H9 (cell line): ENCODE data around the gene GTF2H3. TPM values are rescaled to one million over a fixed set of nuclear protein-coding genes. Genes with fewer than 3 reads are reported as not detected.

Source experiments
- DNase-seq: peaks from one replicate; pipeline ENCODE4 v3.0.0-alpha.2; 2017
- H2AFZ ChIP-seq: one replicate; pipeline ENCODE4 v1.6.1; 2013; ENCODE audit warnings: mild to moderate bottlenecking, low read length, control low read depth, moderate library complexity
- H2AK5ac ChIP-seq: 2 replicates; pipeline ENCODE4 v1.6.1; 2013; ENCODE audit warnings: low read length, control low read depth, mixed read lengths; ENCODE audit not compliant: insufficient read length
- H2BK120ac ChIP-seq: one replicate; pipeline ENCODE4 v1.6.1; 2013; ENCODE audit warnings: low read depth, mild to moderate bottlenecking, low read length, control low read depth, inconsistent platforms; ENCODE audit not compliant: poor library complexity, severe bottlenecking
- H2BK12ac ChIP-seq: 2 replicates; pipeline ENCODE4 v1.6.1; 2013; ENCODE audit warnings: low read length, control low read depth, mixed read lengths, low read depth; ENCODE audit not compliant: insufficient read length
- H2BK15ac ChIP-seq: 2 replicates; pipeline ENCODE4 v1.6.1; 2013; ENCODE audit warnings: low read depth, low read length, control low read depth
- H2BK20ac ChIP-seq: one replicate; pipeline ENCODE4 v1.6.1; 2013; ENCODE audit warnings: low read depth, mild to moderate bottlenecking, low read length, control low read depth, inconsistent platforms; ENCODE audit not compliant: poor library complexity, severe bottlenecking
- H2BK5ac ChIP-seq: 2 replicates; pipeline ENCODE4 v1.6.1; 2013; ENCODE audit warnings: low read length, control low read depth, mixed read lengths; ENCODE audit not compliant: insufficient read length
- H3K14ac ChIP-seq: 2 replicates; pipeline ENCODE4 v1.6.1; 2013; ENCODE audit warnings: low read length, control low read depth; ENCODE audit not compliant: insufficient read depth
- H3K18ac ChIP-seq: 2 replicates; pipeline ENCODE4 v1.6.1; 2013; ENCODE audit warnings: low read depth, mild to moderate bottlenecking, mixed read lengths, low read length, control low read depth; ENCODE audit not compliant: insufficient read length
- H3K23ac ChIP-seq: 2 replicates; pipeline ENCODE4 v1.6.1; 2013; ENCODE audit warnings: low read length, control low read depth, mixed read lengths, low read depth; ENCODE audit not compliant: insufficient read length
- H3K23me2 ChIP-seq: 2 replicates; pipeline ENCODE4 v1.6.1; 2013; ENCODE audit warnings: low read depth, mild to moderate bottlenecking, mixed read lengths, low read length, control low read depth; ENCODE audit not compliant: insufficient read length, poor library complexity, severe bottlenecking
- H3K27ac ChIP-seq: 2 replicates; pipeline ENCODE4 v1.5.1; 2013; ENCODE audit warnings: low read length, control low read depth, mixed read lengths, low read depth; ENCODE audit not compliant: insufficient read length
- H3K27me3 ChIP-seq: 2 replicates; pipeline ENCODE4 v1.6.1; 2013; ENCODE audit warnings: low read length, control low read depth, inconsistent platforms; ENCODE audit not compliant: insufficient read depth
- H3K4ac ChIP-seq: 2 replicates; pipeline ENCODE4 v1.6.1; 2013; ENCODE audit warnings: low read depth, mild to moderate bottlenecking, control low read depth, inconsistent platforms, low read length, moderate library complexity
- H3K4me1 ChIP-seq: 2 replicates; pipeline ENCODE4 v1.6.1; 2013; ENCODE audit warnings: low read length, control low read depth, inconsistent platforms; ENCODE audit not compliant: insufficient read depth
- H3K4me2 ChIP-seq: 2 replicates; pipeline ENCODE4 v1.6.1; 2013; ENCODE audit warnings: low read length, control low read depth, mixed read lengths; ENCODE audit not compliant: insufficient read length, insufficient read depth
- H3K56ac ChIP-seq: 2 replicates; pipeline ENCODE4 v1.6.1; 2013; ENCODE audit warnings: low read depth, mild to moderate bottlenecking, mixed read lengths, low read length, control low read depth; ENCODE audit not compliant: insufficient read length
- H3K79me1 ChIP-seq: 2 replicates; pipeline ENCODE4 v1.6.1; 2013; ENCODE audit warnings: low read depth, mild to moderate bottlenecking, moderate library complexity, low read length, control low read depth, inconsistent platforms; ENCODE audit not compliant: insufficient read depth, poor library complexity, severe bottlenecking
- H3K79me2 ChIP-seq: 2 replicates; pipeline ENCODE4 v1.6.1; 2013; ENCODE audit warnings: low read length, control low read depth, inconsistent platforms; ENCODE audit not compliant: insufficient read depth
- H3K9ac ChIP-seq: 2 replicates; pipeline ENCODE4 v1.6.1; 2013; ENCODE audit warnings: low read length, control low read depth, mixed read lengths; ENCODE audit not compliant: insufficient read length; ENCODE audit errors: extremely low read depth
- H3K9me3 ChIP-seq: one replicate; pipeline ENCODE4 v1.6.1; 2013; ENCODE audit warnings: low read depth, low read length, inconsistent platforms; ENCODE audit not compliant: control insufficient read depth
- H3T11ph ChIP-seq: one replicate; pipeline ENCODE4 v1.6.1; 2013; ENCODE audit warnings: mild to moderate bottlenecking, low read length, control low read depth, inconsistent platforms
- H4K20me1 ChIP-seq: one replicate; pipeline ENCODE4 v1.6.1; 2013; ENCODE audit not compliant: control insufficient read depth, insufficient read length, insufficient read depth
- H4K5ac ChIP-seq: 2 replicates; pipeline ENCODE4 v1.6.1; 2013; ENCODE audit warnings: low read depth, mild to moderate bottlenecking, mixed read lengths, low read length, control low read depth; ENCODE audit not compliant: insufficient read length
- H4K8ac ChIP-seq: replicated peaks from 2 replicates; pipeline ENCODE4 v1.6.1; 2013; ENCODE audit warnings: low read length, control low read depth, mixed read lengths, low read depth; ENCODE audit not compliant: insufficient read length
- H4K91ac ChIP-seq: 2 replicates; pipeline ENCODE4 v1.6.1; 2013; ENCODE audit warnings: low read depth, mild to moderate bottlenecking, moderate library complexity, mixed read lengths, low read length, control low read depth; ENCODE audit not compliant: insufficient read length
- H3K27ac Mint-ChIP-seq, 3 experiments: 2 replicates in 2 of 3; 3 replicates in 1 of 3; pipeline ENCODE4 v1.8.0; 2020 to 2021; ENCODE audit warnings: mixed read lengths in 3 of 3, mild to moderate bottlenecking in 1 of 3, moderate library complexity in 1 of 3
- H3K27me3 Mint-ChIP-seq: 2 replicates; pipeline ENCODE4 v1.8.0; 2021; ENCODE audit warnings: low read depth, mild to moderate bottlenecking, moderate library complexity, mixed read lengths
- H3K36me3 Mint-ChIP-seq, 3 experiments: 2 replicates in 2 of 3; 3 replicates in 1 of 3; pipeline ENCODE4 v1.8.0; 2020 to 2021; ENCODE audit warnings: low read depth in 3 of 3, mixed read lengths in 3 of 3; ENCODE audit not compliant: insufficient read depth in 1 of 3
- H3K4me1 Mint-ChIP-seq, 2 experiments: 2 replicates each; pipeline ENCODE4 v1.8.0; 2020; ENCODE audit warnings: mixed read lengths in 2 of 2
- H3K4me3 Mint-ChIP-seq, 2 experiments: 2 replicates in 1 of 2; 3 replicates in 1 of 2; pipeline ENCODE4 v1.8.0; 2020 to 2021; ENCODE audit warnings: mild to moderate bottlenecking in 2 of 2, mixed read lengths in 2 of 2, moderate library complexity in 1 of 2
- H3K9me3 Mint-ChIP-seq, 2 experiments: 2 replicates in 1 of 2; 3 replicates in 1 of 2; pipeline ENCODE4 v1.8.0; 2020; ENCODE audit warnings: mild to moderate bottlenecking in 2 of 2, mixed read lengths in 2 of 2, moderate library complexity in 1 of 2
- CTCF ChIP-seq: fragments of 200-600 bp; sonication (generic); conservative IDR thresholded peaks from 3 replicates; pipeline ENCODE4 v1.8.0; 2021; ENCODE audit warnings: antibody characterized with exemption, mild to moderate bottlenecking
- WGBS: extraction: QIAGEN DNeasy Blood & Tissue Kit; methylation state at CpG from one replicate; pipeline ENCODE4 v1.1.7; 2013; ENCODE audit warnings: missing lambda C conversion rate, low lambda C conversion rate, mixed read lengths; ENCODE audit not compliant: insufficient read length; ENCODE audit errors: extremely low coverage; 5-methylcytosine and 5-hydroxymethylcytosine counted together
- total RNA-seq: library from RNA; stranded (reverse); gene quantifications from 2 replicates; pipeline ENCODE4 v1.2.1, GENCODE V29; 2021

The GTF2H3 gene
- total RNA-seq, 1 experiment from 2014 or later = 39.2 TPM

GRCh38 chr12:123659996-123660727 is 26.5 kb downstream of the GTF2H3 start:
- H3K27ac Mint-ChIP-seq = no peak overlapping the region
- H3K9ac ChIP-seq = no peak overlapping the region
- no CpG with 5 or more reads among the region's 5 CpGs for WGBS

More at GRCh38 chr12:123659996-123660727, 26.5 kb downstream of the GTF2H3 start:
- Histone ChIP-seq H3K27me3 (no peaks in the 10 kb centered on the region), H3K27ac (no peak overlapping the region), H2AK5ac (no peak overlapping the region), H3K9me3 (no peaks in the 10 kb centered on the region), H3K23me2 (no peaks in the 10 kb centered on the region), H3K23ac (no peak overlapping the region), H3K4ac (no peak overlapping the region), H2BK120ac (no peak overlapping the region), H3K56ac (no peak overlapping the region), H3K79me2 (no peaks in the 10 kb centered on the region), H4K91ac (no peak overlapping the region), H3K18ac (no peak overlapping the region), H2BK20ac (no peak overlapping the region), H3T11ph (no peak overlapping the region), H2BK5ac (no peak overlapping the region), H4K5ac (no peak overlapping the region), H3K79me1 (no peaks in the 10 kb centered on the region), H2AFZ (no peak overlapping the region), H4K8ac (no peak overlapping the region), H2BK12ac (no peak overlapping the region), H2BK15ac (no peak overlapping the region), H4K20me1 (no peaks in the 10 kb centered on the region), H3K4me1 (no peaks in the 10 kb centered on the region), H3K14ac (no peak overlapping the region), H3K4me2 (no peak overlapping the region)
- no peaks in the 10 kb centered on the region for H3K4me1 Mint-ChIP-seq
- no peaks in the 10 kb centered on the region for H3K27me3 Mint-ChIP-seq
- H3K4me3 Mint-ChIP-seq = no peak overlapping the region
- no peaks in the 10 kb centered on the region for H3K9me3 Mint-ChIP-seq
- H3K36me3 Mint-ChIP-seq = peaks cover 11 to 50% (median 39%) of the 10 kb centered on the region in 3 experiments; a peak in 6 of 7 replicates
- DNase-seq = no peak
- no peak for TF ChIP-seq CTCF
